ENCODE results near the gene MGARP.

GRCh38 chr4:139274790-139275189 lies 5.2 kb downstream of the MGARP start:
- TF ChIP-seq CBX8 (IDR thresholded peaks at IDR 0.05) (no peak), RAD21 (conservative IDR thresholded peaks at IDR 0.05 in 1 of 2, IDR thresholded peaks at IDR 0.05 in 1 of 2) (no peak), CTCF (IDR thresholded peaks at IDR 0.05) (no peak), POLR2A (IDR thresholded peaks at IDR 0.05; ENCODE audit: low read length) (no peak), BHLHE40 (IDR thresholded peaks at IDR 0.05; ENCODE audit: low read depth, low read length) (no peak), E2F6 (IDR thresholded peaks at IDR 0.05; ENCODE audit: borderline replicate concordance, low read depth) (no peak), CHD4 (IDR thresholded peaks at IDR 0.05; ENCODE audit: borderline replicate concordance) (no peak), FOSL2 (IDR thresholded peaks at IDR 0.05) (no peak), FOSL2 (CRISPR knock-in tag; IDR thresholded peaks at IDR 0.05) (no peak), EHMT2 (IDR thresholded peaks at IDR 0.05; ENCODE audit: low read depth) (no peak), CEBPB (IDR thresholded peaks at IDR 0.05) (no peak), MAFK (IDR thresholded peaks at IDR 0.05; ENCODE audit: partially characterized antibody) (peak; percentile 63), PBX3 (IDR thresholded peaks at IDR 0.05) (no peak)

All from A549 (cell line).